Stimulated activated naive B cell treated with anti-CD40 and anti-IgM and Interleukin-4, amounts not matched to agents 10 μg/mL and 1 μg/mL and 100 μg/mL, for 72 hours (primary cell): ENCODE data around the gene RDH12.
A peak's percentile ranks its signal among the peaks of the same experiment; 100 is the strongest.
"Not testable (repeated sequence)": the region's sequence is repeated elsewhere in the genome, so short reads cannot be mapped to it uniquely, and the experiment has no call there.

Source experiments
- ATAC-seq, 2 donors: fragments of 150-1000 bp; cut with Tn5 transposase; replicated peaks; 2 replicates each; pipeline ENCODE4 v1.10.0; 2021; ENCODE audit warnings: moderate library complexity in 1 of 2
- DNase-seq: peaks from one replicate; pipeline ENCODE4 v3.0.0; 2021
- H3K27ac Mint-ChIP-seq: one replicate; pipeline ENCODE4 v1.8.0; 2022; ENCODE audit warnings: mild to moderate bottlenecking, mixed read lengths
- H3K27me3 Mint-ChIP-seq, 2 donors: one replicate each; pipeline ENCODE4 v1.8.0; 2022; ENCODE audit warnings: mixed read lengths in 2 of 2
- H3K36me3 Mint-ChIP-seq, 2 donors: one replicate each; pipeline ENCODE4 v1.8.0; 2022; ENCODE audit warnings: mixed read lengths in 2 of 2, mild to moderate bottlenecking in 1 of 2
- H3K4me1 Mint-ChIP-seq, 2 donors: one replicate each; pipeline ENCODE4 v1.8.0; 2022; ENCODE audit warnings: mixed read lengths in 2 of 2, mild to moderate bottlenecking in 1 of 2
- H3K4me3 Mint-ChIP-seq, 2 donors: one replicate each; pipeline ENCODE4 v1.8.0; 2022; ENCODE audit warnings: mild to moderate bottlenecking in 2 of 2, mixed read lengths in 2 of 2, moderate library complexity in 1 of 2
- H3K9me3 Mint-ChIP-seq, 2 donors: one replicate each; pipeline ENCODE4 v1.8.0; 2022; ENCODE audit warnings: mixed read lengths in 2 of 2, mild to moderate bottlenecking in 1 of 2

The RDH12 gene

DNA sequence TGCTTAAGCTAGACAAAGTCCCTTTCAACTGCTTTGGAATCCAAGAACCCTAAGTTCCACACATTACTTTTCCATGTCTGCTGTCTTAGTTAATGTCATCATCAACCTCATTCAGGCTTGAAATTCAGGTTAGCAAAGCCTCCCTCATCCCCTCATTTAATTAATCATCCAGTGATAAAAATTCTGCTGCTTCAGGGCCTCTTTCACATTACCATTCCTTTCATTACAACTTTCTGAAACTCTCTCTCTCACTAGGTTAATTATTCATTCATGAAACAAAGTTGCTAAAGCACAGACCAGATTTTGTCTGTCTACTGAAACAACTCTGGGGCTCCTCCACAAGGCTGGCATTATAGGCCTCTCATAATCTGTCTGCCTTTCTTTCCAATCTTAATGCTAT lies 17.8 kb upstream of the RDH12 start:
- no peaks in the 10 kb centered on the region for H3K9me3 Mint-ChIP-seq
- peaks cover 13 to 22% of the 10 kb centered on the region in 2 donors for H3K4me1 Mint-ChIP-seq
- H3K27ac Mint-ChIP-seq = no peak overlapping the region
- H3K27me3 Mint-ChIP-seq = no peaks in the 10 kb centered on the region
- DNase-seq (no peak), ATAC-seq (no peak)
- H3K4me3 Mint-ChIP-seq = no peak overlapping the region
- peaks cover 43 to 66% of the 10 kb centered on the region in 2 donors for H3K36me3 Mint-ChIP-seq

DNA sequence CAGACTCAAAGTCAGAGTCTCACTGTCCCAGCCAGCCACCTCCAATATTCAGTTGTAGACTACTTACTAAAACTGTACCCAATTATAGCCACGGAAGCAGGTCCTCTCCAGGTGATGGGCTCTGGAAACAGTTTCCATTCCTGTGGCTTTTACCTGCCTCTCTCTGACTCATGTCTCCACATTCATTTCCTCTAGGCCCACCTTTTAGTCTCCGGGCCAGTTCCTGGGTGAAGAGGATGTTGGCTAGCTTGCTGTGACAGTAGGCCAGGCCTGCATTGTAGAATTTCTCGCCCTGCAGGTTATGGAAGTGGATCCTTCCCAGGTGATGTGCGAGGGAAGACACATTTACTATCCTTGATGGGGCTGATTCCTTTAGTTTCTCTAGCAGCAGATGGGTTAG lies 11.7 kb upstream of the RDH12 start:
- no peak for DNase-seq
- peaks cover 12 to 14% of the 10 kb centered on the region in 2 donors for H3K4me1 Mint-ChIP-seq
- H3K4me3 Mint-ChIP-seq = no peak overlapping the region
- ATAC-seq = no peak
- H3K27me3 Mint-ChIP-seq = no peaks in the 10 kb centered on the region
- H3K9me3 Mint-ChIP-seq = no peaks in the 10 kb centered on the region
- H3K36me3 Mint-ChIP-seq = peaks cover 51 to 67% of the 10 kb centered on the region in 2 donors
- no peak overlapping the region for H3K27ac Mint-ChIP-seq

DNA sequence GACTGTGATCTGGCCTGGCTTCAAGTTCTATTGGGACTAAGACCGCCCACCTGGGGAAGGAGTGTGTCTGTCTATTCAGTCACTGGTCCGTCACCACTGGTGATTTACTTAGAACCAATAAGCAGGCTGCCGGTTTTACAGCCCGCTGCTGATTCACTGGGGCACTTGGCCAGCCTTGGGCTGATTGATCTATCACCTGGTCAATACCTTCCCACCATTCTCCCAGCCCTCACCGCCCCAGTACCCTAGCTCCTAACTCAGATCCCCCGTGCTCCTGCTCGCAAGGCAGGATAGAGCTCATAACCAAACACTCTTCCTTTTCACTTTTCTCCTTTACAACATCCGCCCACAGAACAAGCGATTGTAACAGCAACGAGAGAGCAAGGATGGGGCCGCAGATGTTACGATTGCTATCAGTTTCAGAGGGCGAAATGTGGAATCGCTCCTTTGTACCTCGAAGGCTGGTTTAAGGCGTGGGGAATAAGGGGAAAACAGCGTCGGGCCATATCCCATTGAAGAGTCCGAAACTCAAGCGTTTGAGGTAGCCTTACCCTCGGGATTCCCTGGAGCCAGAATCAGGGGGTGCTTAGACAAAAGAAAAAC lies 6.8 kb upstream of the RDH12 start:
- peak; percentile 72 for DNase-seq
- peaks cover 6 to 22% of the 10 kb centered on the region in 2 donors for H3K4me1 Mint-ChIP-seq
- H3K4me3 Mint-ChIP-seq = peak overlapping the region; percentile 97
- no peaks in the 10 kb centered on the region for H3K27me3 Mint-ChIP-seq
- peak; percentile 90 to 92 for ATAC-seq
- peak overlapping the region; percentile 97 for H3K27ac Mint-ChIP-seq
- H3K9me3 Mint-ChIP-seq = no peaks in the 10 kb centered on the region
- H3K36me3 Mint-ChIP-seq = peaks cover 19 to 28% of the 10 kb centered on the region in 2 donors

DNA sequence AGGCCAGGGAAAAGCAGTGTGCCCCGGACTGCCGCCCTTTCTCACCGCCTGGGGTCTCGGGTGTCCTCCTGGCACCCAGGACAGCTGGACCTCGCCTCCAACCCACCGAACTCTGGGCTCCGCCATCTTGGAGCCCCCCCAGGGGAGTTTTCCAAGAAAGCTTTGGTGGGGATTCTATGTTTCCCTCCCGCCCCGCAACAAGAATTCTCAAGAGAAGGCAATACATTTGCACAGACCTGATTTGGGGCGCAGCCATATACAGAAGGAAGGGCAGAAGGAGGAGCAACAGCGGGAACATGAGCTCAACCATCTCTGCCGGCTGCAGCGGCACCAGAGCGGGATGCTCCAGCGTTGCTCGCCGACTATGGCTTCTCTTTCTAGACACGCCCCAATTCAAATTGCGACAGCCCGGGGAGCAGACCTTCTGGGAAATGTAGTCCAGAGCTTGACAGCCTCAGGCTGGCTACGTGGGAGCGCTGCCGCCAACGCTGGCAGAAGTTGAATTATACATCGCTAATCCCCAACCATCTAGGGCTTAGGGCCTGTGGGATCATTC lies 6.2 kb upstream of the RDH12 start, which contains the start of gene RDH11:
Gene RDH11 (minus strand): TSS at position 371 of the 556 bp plus-strand sequence. CDS start 61 bp downstream, at position 310.
- Mint-ChIP-seq H3K36me3 (peaks cover 14 to 22% of the 10 kb centered on the region in 2 donors), H3K27ac (peak within 1 kb of the TSS; percentile 97), H3K4me1 (peaks cover 6 to 16% of the 10 kb centered on the region in 2 donors), H3K4me3 (peak within 1 kb of the TSS; percentile 97), H3K27me3 (no peaks in the 10 kb centered on the region), H3K9me3 (no peaks in the 10 kb centered on the region)
- ATAC-seq (peak; percentile 93 to 94), DNase-seq (peak; percentile 77)

DNA sequence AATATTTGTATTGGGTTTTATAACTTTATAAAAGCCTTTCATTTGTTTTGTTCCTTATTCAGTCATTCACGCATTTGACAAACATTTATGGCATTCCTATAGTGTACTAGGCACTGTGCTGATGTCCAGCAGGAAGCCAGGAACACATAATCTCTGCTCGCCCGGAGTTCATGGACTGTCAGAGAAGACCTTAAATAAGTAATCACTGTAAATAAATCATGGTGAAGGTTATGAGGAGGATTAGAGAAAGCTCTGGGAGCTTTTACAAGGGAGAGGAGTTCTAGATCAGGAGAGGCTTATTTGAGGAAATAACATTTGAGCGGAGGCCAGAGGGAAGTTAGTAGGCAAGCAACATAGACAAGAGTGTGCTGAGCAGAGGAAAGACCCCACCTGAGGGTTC lies 4.7 kb upstream of the RDH12 start:
- H3K27me3 Mint-ChIP-seq = no peaks in the 10 kb centered on the region
- H3K4me3 Mint-ChIP-seq = no peak overlapping the region
- ATAC-seq = no peak
- H3K27ac Mint-ChIP-seq = no peak overlapping the region
- no peaks in the 10 kb centered on the region for H3K9me3 Mint-ChIP-seq
- H3K4me1 Mint-ChIP-seq = peaks cover 6 to 16% of the 10 kb centered on the region in 2 donors
- no peak for DNase-seq
- peaks cover 6 to 8% of the 10 kb centered on the region in 2 donors for H3K36me3 Mint-ChIP-seq

DNA sequence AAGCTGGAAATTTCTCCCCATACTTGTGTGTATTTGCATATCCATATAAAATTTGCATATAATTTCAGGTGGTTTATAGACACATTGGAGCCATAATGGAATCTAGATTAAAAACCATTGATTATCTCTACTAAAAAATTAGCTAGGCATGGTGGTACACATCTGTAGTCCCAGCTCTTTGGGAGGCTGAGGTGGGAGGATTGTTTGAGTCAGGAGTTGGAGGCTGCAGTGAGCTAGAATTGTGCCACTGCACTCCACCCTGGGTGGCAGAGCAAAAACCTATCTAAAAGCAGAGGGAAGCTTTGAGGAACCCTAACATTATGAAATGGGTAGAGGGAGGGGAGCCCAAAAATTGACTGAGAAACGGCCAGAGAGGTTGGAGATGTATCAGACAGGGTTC lies 3.5 kb upstream of the RDH12 start:
- H3K36me3 Mint-ChIP-seq = peaks cover 2 to 4% of the 10 kb centered on the region in 2 donors
- no peaks in the 10 kb centered on the region for H3K27me3 Mint-ChIP-seq
- no peak overlapping the region for H3K4me3 Mint-ChIP-seq
- DNase-seq (no peak), ATAC-seq (no peak)
- no peaks in the 10 kb centered on the region for H3K9me3 Mint-ChIP-seq
- H3K27ac Mint-ChIP-seq = no peak overlapping the region
- peaks cover 3 to 16% of the 10 kb centered on the region in 2 donors for H3K4me1 Mint-ChIP-seq

DNA sequence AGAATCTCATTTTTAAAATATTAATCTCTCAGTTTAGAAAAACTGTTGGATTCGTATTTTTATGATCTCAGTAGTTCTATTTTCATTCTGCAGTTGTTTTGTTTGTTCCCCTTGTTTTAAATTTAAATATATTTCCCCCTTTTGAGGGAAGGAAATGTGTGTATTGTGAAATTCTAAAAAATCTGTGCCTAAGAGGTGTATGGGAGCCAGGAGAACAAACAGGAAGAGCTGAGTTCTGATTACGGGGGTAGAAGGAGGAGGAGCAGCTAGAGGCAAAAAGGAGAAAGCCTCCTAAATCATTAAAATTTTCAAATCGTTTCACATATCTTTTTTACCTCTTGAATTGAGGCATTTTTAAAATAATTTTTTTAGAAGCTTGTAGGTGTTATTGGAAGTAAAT lies 2.3 kb downstream of the RDH12 start:
- Mint-ChIP-seq H3K4me3 (no peak overlapping the region), H3K9me3 (no peaks in the 10 kb centered on the region), H3K27ac (no peak overlapping the region), H3K27me3 (peaks cover 0 to 7% of the 10 kb centered on the region in 2 donors), H3K4me1 (peaks cover 4 to 7% of the 10 kb centered on the region in 2 donors), H3K36me3 (no peaks in the 10 kb centered on the region)
- no peak for ATAC-seq
- no peak for DNase-seq

DNA sequence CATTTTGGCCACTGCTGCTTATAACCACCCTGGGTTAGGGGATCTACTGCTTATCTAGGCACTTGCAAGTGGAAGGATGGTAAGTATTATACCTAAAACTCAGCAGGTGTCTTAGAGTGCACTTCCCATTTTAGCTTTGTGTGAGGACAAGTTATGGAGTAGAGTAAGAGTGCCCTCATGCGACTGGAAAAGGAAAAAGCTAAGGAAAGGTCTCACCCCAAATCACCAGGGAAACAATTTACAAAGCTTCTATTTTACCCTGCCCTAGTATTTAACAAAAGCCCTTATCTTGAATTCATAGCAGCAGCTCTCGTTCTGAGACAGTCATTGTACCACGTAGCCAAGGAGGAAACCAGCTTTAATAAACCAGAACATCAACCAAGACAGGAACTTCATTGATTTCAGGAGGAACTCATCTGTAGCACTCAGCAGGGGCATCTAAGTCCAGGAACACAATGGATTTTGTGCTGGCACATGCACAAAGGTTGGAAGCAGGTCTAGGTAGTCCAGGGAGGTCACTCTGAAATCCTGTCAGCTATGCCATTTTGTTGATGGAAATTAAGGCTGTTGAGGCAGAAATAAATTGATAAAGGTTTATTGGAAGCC lies 2.9 kb downstream of the RDH12 start:
- H3K27ac Mint-ChIP-seq = no peak overlapping the region
- DNase-seq = peak; percentile 19
- no peaks in the 10 kb centered on the region for H3K9me3 Mint-ChIP-seq
- ATAC-seq = peak; percentile 82 to 86
- no peak overlapping the region for H3K4me3 Mint-ChIP-seq
- peaks cover 4 to 7% of the 10 kb centered on the region in 2 donors for H3K4me1 Mint-ChIP-seq
- H3K36me3 Mint-ChIP-seq = no peaks in the 10 kb centered on the region
- H3K27me3 Mint-ChIP-seq = peaks cover 0 to 7% of the 10 kb centered on the region in 2 donors

DNA sequence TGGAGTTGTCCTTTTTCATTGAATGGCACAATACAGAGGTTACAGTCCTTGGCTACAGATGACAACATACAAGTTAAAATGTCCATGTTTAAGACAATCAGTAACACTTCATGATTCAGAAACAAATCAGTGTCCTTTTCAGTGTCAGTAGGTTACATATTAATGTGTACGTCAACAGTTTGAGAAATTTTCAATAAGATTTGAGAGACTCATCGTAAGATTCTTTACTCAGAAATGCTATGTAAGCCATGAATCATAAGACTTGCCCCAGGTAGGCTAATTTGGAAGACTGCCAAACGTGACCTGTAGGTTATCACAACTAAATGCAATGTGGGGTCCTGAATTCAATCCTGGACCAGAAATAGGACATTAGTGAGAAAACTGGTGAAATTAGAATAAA lies 3.5 kb downstream of the RDH12 start:
- Mint-ChIP-seq H3K36me3 (no peaks in the 10 kb centered on the region), H3K27ac (no peak overlapping the region), H3K4me3 (no peak overlapping the region), H3K27me3 (peaks cover 0 to 7% of the 10 kb centered on the region in 2 donors), H3K9me3 (peaks cover 0 to 3% of the 10 kb centered on the region in 2 donors), H3K4me1 (peaks cover 4 to 7% of the 10 kb centered on the region in 2 donors)
- ATAC-seq (no peak), DNase-seq (no peak)

DNA sequence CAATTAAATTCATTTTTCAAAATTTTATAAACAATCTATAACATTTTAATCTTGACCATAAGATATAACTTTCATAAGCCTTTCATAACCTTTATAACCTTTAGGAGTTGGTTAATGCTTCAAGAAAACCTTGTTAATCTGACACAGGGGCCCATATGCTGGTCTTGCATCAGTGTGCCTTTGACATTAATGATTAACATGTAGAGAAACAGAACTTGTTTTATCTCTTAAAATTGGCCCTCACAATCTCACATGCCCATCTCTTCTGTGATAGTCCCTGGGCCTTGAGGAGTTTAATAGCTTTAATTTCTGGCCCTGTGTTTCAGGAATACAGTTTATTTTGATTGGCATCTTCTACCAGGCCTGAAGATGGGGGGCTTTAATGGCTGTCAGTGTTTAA lies 7.7 kb downstream of the RDH12 start:
- H3K4me3 Mint-ChIP-seq, H3K27ac Mint-ChIP-seq, DNase-seq, ATAC-seq, H3K4me1 Mint-ChIP-seq, H3K27me3 Mint-ChIP-seq, H3K36me3 Mint-ChIP-seq, H3K9me3 Mint-ChIP-seq: not testable (repeated sequence)

DNA sequence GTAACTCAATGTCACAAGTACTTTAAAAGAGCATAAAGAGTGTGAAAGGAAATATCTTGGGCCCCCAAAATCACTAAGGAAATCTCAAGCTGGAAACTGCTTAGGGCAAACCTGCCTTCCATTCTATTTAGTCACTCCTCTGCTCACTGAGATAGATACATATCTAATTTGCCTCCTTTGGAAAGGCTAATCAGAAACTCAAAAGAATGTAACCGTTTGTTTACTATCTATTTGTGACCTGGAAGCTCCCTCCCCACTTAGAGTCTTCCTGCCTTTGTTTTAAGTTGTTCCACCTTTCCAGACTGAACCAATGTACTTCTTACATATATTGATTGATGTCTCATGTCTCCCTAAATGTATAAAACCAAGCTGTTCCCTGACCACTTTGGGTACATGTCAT lies 8.1 kb downstream of the RDH12 start:
- not testable (repeated sequence) for H3K9me3 Mint-ChIP-seq, H3K27ac Mint-ChIP-seq, ATAC-seq, DNase-seq, H3K4me1 Mint-ChIP-seq, H3K36me3 Mint-ChIP-seq, H3K27me3 Mint-ChIP-seq, H3K4me3 Mint-ChIP-seq

DNA sequence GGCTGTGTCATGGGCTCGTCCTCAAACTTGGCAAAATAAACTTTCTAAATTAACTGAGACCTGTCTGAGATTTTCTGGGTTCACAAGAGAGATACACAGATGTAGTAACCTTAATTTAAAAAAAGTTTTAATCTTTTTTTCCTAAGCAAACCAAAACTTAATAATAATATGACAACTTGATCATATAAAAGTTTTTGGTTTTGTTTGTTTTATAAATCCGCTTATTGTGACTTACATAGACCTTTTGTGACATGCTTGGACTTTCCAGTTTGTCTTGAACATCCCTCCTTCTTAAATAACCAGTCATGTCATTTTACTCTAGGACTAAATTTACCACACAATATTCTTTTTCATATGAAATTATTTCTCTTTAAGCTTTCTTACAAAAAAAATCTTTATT lies 8.5 kb downstream of the RDH12 start:
- ATAC-seq (no peak), DNase-seq (no peak)
- Mint-ChIP-seq H3K9me3 (peaks cover 0 to 6% of the 10 kb centered on the region in 2 donors), H3K4me3 (no peak overlapping the region), H3K4me1 (no peaks in the 10 kb centered on the region), H3K27me3 (no peaks in the 10 kb centered on the region), H3K36me3 (no peaks in the 10 kb centered on the region), H3K27ac (no peak overlapping the region)

DNA sequence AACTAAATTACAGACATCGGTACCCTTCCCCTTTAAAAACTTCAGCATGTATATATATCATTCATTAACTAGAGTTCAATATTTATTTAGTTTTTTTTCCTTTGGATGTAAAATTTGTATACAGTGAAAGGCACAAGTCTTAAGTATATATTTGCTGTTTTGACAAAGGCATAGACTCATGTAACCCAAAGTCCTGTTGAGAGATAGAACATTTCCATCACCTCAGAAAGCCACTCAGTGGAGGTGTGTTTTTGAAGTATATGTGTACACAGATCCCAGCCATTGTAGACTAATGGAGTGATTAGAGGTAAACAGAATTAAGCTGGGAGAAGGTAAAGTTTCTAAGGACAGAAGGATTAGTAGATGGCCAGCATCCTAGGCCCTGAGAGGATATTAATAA lies 15.4 kb downstream of the RDH12 start:
- ATAC-seq (no peak), DNase-seq (no peak)
- H3K36me3 Mint-ChIP-seq = no peaks in the 10 kb centered on the region
- H3K27ac Mint-ChIP-seq = no peak overlapping the region
- H3K4me3 Mint-ChIP-seq = no peak overlapping the region
- H3K27me3 Mint-ChIP-seq = peaks cover 13 to 14% of the 10 kb centered on the region in 2 donors
- peaks cover 0 to under 1% of the 10 kb centered on the region in 2 donors for H3K4me1 Mint-ChIP-seq
- no peaks in the 10 kb centered on the region for H3K9me3 Mint-ChIP-seq

DNA sequence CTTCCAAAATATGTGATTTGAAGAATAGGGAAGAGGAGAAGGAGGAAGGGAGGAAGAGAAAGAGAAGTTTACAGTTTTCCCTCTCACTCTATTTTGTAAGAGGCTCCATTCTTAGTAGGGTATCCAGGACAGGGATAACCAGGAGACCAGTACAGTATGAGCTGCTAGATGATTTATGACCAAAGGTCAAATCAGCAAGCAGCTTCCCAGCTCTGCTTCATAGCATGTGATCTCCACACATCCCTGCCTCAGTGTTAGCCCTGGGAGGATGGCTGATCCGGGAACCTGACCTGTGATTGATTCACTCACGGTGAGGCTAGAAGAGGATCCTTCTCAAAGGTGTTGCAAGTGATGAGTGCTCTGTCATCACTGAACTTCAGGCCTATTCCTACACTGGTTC lies 16.6 kb downstream of the RDH12 start:
- Mint-ChIP-seq H3K27ac (no peak overlapping the region), H3K4me1 (peaks cover 4 to 10% of the 10 kb centered on the region in 2 donors), H3K27me3 (peaks cover 23 to 25% of the 10 kb centered on the region in 2 donors), H3K9me3 (no peaks in the 10 kb centered on the region), H3K36me3 (no peaks in the 10 kb centered on the region), H3K4me3 (no peak overlapping the region)
- ATAC-seq = no peak
- DNase-seq = no peak

DNA sequence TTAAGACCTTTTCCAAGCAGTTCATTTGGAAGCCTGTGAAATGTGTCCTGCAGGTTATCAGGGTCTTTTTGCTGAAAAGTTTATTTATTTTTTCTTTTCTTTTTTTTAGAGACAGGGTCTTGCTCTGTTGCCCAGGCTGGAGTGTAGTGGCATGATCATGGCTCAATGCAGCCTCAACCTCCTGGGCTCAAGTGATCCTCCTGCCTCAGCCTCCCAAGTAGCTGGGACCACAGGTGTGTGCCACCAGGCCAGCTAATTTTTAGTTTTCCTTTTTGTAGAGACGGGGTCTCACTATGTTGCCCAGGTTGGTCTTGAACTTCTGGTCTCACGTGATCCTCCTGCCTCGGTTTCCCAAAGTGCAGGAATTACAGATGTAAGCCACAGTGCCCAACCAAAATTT lies 17.7 kb downstream of the RDH12 start:
- not testable (repeated sequence) for H3K36me3 Mint-ChIP-seq, ATAC-seq, DNase-seq, H3K4me3 Mint-ChIP-seq, H3K9me3 Mint-ChIP-seq, H3K27ac Mint-ChIP-seq
- Mint-ChIP-seq H3K4me1 (peaks cover 4 to 10% of the 10 kb centered on the region in 2 donors), H3K27me3 (peaks cover 30 to 31% of the 10 kb centered on the region in 2 donors)
